ENCODE data around the gene MPRIP. TPM values are rescaled to one million over a fixed set of nuclear protein-coding genes. Genes with fewer than 3 reads are reported as not detected.
"Not testable (repeated sequence)": the region's sequence is repeated elsewhere in the genome, so short reads cannot be mapped to it uniquely, and the experiment has no call there.

MPRIP gene
- total RNA-seq, 1 donor from 2014 or later: 93.3 TPM

DNA sequence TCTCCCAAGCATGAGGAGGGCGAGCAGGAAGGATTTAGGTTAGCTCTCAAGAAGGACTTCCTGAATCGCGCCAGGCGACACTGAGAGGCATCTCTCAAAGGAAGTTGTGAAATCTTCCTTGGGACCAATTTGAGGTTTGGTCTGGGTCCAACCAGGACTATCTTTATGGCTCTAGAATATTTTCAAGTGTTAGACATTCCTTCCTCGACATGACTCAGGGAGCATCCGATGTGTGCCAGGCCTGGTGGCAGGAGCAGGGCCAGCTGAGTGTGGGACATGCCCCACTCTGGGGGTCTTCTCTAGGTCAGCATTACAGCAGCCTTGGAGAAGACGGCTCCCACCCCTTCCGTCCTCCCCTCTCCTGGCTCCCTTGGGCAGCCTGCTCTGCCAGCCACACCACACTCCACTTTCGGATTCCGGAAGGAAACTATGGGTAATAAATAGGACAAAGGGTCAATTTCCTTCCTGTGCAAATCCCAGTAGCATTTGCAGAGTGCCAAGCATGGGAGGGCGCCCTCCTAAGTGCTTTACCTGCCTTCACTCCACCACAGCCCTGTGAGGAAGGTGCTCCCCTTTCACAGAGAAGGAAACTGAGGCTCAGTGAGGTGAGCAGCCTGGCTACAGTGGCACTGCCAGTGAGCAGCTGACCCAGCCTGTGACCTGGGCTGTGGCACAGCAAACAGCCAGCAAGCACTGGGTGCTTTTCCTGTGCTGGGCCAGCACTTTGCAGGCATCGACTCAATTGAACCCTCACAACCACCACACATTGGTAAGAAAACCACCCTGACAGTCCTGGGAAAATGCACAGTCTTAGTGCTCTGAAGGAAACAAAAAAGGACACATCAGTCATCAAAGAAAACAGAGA lies 31.0 kb upstream of the MPRIP start:
- peak; percentile 53 for ATAC-seq

DNA sequence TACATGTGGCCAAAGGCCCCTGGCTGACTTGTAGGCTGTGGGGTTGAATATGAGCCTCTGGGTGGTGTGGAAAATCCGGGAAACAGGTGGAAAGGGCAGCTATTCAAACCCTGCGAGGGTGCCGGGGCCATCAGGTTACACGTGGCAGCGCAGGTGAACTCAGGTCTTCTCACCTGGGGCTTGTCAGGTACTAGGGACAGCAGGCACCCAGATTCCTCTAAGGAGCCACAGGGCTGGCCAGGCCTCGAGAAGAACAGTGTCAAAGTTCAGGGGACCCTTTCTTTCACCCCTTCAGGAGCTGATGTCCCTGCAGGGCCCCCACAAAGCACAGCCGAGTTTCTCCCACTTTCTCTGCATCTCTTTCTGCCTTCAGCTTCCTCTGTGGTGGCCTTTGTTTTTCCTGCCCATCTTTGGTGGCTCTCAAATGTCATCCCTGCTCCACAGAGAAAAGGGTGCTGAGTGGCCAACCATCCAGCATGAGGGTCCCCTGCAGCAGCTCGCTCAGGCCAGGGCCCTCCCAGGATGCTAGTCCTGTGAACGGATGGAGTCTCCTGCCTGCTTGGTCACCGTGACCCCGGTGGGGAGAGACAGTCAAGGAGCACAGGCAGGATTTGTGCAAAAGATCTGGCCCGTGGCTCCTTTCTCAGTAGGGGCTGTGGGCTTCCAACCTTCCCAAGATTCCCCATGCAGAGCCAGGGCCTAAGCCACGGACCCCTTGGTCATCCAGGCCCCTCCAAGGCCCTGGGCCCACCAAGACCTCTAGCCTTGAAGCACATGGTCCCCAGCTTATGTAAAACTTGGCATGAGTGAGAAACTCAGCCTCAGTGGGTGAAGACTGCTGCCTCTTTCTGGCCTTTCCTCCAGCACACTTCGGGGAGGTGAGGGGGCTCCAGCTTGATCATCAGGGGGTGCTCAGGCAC lies 28.2 kb upstream of the MPRIP start:
- ATAC-seq; DNase-seq (ENCODE audit: low spot score): not testable (repeated sequence)

More for the DNA sequence above, 31.0 kb upstream of the MPRIP start:
- not testable (repeated sequence) for DNase-seq (ENCODE audit: low spot score)

DNA sequence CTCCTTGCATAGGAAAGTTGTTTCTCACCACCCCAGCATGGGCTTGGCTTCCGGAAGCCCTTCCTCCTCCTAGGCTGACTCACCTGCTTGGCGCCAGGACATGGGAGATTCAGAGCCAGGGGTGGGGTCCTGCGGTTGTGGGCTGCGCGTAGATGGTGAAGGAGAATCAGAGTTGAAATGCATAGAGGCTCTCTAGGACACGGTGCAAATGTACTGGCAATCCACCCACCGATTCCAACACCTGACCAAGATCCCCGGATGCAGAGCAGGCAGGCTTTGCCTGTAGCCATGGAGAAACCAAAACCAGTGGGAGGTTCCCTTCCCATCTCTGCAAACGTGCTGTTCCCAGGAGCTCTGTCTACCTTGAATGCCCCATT lies 27.5 kb upstream of the MPRIP start:
- not testable (repeated sequence) for DNase-seq (ENCODE audit: low spot score); ATAC-seq

DNA sequence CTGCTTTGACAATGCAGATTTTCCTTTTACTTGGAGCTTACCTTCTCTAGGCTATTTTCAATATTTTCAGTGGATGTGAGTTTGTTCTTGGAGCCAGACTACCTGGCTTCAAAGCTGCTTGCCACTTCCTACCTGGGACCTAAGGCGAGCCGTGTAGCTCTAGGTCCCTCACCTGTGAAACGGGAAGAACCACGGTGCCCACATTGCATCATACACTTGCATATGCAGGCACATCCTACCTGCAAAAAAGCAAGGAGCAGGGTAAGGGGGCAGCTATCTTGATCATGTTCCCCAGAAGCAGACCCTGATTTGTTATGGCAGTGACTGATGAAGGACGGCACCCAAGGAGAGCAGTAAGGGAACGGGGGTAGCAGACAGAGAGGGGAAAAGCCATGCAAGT lies 27.0 kb upstream of the MPRIP start:
- ATAC-seq: no peak
- no peak for DNase-seq (ENCODE audit: low spot score)

DNA sequence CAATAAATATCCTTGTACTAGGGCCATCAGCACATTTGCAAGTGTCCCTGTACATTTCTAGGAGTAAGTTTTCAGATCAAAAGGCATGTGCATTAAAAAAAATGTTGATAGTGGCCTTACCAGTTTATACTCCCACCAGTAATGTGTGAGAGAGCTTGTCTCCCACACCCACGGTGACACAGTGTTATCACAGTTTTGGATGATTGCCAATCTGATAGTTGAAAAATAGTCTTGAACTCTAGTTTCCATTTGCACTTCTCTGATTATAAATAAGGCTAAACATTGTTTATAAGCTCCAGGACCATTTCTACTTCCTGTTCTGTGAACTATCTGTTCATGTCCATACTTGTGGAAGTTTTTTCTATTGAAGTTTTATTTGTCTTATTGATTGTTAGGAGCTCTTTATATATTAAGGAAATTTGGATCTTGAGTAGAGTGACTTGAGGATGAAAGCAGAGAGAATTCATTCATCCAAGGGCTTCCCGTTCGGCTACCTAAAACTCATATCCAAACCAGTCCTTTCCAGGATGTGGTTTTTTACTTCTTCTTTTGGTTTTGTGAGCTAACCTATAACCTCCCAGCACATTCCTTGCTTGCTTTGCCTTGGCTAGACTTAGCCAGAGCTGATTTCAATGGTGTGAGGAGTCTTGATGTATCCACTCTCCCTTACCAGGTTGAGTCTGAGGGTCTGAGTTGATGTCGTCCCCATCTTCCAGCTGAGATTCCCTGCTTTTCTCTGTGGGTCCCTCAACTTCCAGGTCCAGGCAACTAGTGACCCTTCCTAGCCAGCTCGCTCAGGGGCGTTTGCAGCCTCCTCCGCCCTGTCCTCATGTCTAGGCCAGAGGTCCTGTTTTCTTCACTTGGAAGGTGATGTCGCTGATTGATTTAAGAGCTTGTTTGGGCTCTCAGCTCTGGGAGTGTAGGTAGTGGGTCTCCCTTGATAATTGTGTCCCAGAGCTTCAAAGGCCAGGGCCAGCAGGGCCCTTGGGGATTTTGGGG lies 25.8 kb upstream of the MPRIP start:
- DNase-seq (ENCODE audit: low spot score): not testable (repeated sequence)

DNA sequence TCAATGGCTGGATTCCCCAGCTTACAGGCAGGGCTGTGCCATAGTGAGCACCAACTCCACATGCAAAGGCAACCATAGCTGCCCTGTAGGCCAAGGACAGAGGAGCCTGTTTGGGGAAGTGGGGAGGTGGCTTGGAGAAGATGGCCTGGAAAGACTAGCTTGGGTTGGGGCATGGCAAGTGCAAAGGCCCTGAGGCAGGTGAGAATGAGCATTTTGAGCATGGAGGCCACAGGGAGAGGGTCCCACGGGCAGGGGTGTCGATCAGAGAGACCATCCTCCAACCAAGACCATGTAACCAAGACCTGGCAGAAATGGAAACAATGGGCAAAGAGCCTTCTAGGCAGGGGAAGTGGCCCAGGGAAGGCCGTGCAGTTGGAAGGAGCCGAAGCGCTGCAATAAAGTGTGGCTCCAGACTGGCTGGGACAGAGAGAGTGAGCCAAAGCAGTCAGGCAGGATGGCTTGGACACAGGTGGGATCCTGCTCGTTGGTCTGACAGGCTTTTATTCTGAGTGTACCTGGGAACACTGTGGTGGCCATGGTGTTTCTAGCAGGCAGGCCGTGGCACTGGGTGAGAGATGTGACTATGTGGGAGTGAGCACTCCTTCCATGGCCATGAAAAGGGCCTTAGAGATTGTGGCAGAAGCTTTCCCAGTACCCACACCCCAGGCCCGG lies 24.8 kb upstream of the MPRIP start:
- DNase-seq (ENCODE audit: low spot score) (no peak), ATAC-seq (no peak)

More for the DNA sequence above, 25.8 kb upstream of the MPRIP start:
- ATAC-seq: not testable (repeated sequence)

DNA sequence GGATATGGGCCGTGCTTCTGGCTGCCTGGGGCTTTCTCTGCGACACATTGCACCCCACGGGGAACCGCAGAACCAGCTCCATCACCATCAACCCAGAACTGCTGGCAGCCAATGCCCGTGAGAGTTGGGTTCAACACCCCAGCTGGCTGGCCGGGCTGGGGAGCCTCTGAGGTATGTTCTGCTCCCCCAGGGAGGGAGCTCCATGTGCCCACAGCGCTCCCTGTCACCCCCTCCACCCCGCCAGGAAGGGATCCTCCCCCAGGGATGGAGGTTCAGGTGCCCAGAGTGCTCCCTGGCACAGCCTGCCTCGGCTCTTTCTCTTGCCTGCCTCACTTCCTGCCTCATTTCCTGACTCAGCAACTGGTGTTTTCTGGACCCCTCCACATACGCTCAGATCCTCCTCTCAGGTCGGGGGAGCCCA lies 24.2 kb upstream of the MPRIP start:
- DNase-seq (ENCODE audit: low spot score) (no peak), ATAC-seq (no peak)

DNA sequence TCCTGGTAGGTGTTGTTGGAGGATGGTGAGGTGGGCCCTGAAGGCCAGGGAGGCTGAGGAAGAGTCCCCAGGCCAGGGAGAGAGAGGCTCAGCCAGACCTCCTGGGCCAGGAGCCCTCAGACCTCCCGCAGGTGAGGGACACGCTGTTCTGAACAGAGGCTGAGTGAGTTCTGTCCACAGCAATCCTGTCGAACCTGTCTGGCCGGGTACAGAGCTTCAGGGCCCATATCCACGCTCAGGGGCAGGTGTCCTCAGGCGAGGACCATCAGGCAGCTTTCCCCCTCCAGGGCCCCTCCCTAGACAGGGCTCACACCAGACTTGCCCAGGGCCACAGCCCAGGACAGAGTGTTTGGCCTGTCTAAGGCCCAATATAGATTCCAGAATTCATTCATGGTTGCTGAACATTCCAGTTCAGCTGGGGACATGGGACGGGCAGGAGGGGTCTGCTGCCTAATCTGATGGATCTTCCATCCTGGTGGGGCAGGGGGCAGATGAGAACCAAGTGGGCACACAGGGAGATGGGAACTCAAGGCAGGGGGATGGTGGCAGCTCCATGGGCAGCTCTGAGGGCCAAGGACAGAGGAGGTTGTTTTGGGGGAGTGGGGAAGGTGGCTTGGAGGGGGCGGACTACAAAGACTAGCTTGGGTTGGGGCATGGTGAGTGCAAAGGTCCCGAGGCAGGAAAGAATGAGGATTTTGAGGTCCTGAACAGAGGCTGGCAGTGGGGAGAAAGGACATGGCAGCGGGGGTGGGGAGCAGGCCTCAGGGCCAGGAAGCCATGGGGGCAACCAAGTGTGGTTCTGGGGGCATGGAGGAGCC lies 23.4 kb upstream of the MPRIP start:
- ATAC-seq (peak; percentile 39), DNase-seq (ENCODE audit: low spot score) (no peak)

DNA sequence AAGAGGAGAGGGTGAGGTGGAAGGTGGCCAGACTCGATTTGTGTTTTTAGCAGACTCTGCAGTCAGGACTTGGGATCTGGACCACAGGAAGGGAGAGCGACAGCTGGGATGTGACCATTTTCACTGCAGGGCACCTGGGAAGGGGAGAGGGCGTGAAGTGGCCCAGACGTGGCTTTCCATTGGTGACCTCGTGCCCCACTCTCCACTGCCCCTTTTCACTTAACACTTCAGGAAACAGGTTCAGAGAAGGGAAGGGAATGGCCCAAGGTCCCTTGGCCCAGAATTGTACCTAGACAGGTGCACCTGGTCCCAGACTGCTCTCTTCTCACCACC lies 22.9 kb upstream of the MPRIP start:
- ATAC-seq (no peak), DNase-seq (ENCODE audit: low spot score) (no peak)

DNA sequence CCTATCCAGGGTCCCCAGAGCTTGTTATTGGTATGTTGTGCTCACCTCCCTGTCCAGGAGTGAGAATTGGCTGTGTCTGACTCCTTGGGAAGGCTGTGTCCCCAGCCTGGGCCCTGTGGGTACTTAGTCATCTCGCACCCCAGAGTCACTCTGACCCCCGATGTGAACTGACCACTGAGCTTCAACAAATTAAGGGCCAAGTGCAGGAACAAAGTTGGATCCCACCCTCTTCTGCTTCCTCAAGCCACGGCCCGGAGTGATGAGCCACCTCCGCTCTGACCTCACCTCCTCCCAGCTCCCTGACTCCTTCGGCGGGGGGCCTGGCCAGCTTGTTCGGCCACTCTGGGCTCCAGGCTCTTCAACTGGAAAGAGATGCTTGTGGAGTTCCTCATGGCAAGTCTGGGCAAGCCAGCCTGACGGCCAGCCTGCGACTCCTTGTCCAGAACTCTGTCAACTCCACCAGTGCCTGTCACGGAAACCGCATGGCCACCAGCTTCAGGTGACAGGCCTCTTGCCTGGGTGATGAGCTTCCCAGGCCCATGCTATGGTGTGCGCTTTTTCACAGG lies 22.3 kb upstream of the MPRIP start:
- ATAC-seq: no peak
- no peak for DNase-seq (ENCODE audit: low spot score)

DNA sequence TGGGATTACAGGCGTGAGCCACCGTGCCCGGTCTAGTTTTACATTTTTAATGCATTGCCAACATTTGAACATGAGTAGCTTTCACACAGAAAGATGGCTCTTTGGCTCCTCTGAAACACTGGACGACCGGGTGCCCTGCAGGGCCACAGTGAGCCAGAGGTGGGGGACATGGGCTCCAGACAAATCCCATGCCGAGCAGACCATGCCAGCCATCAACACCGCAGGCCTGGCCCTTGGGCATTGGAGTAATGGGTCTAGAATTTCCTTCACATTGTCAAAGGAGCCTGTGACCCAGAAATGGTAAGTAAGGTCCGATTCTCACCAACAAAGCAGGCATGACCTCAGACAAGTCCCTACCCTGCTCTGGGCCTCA lies 21.4 kb upstream of the MPRIP start:
- DNase-seq (ENCODE audit: low spot score): no peak
- no peak for ATAC-seq

DNA sequence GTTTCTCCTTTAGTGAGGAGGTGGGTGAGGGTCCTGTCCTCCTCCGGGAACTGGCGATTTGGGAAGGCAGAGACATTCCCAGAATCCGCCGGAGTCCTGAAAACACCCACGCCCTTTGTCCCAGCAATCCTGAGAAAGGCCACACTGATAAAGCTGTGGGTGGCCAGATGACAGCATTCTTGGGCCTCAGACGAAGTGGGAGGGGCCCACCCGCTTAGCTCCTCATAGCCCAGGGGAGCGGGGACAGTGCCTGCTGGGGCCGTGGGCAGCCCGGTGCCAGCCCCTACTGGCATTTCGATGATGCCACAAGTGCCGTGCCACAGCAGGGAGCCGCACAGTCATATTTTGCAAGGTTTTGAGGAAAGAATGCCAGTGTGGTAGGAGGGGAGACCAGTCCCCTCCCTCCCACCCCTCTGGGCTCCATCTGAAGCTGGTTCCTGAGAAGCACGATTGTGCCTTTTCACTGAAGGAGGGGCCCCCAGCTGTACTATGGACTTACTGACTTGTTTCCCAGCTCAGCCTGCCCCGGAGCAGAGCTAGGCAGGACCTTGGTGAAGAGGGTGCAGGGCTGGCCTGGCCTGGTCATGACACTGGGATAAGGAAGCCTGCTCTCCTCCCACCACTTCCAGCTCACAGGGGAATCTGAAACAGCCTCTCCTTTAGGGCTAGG lies 20.9 kb upstream of the MPRIP start:
- peak; percentile 48 for ATAC-seq
- DNase-seq (ENCODE audit: low spot score): no peak

DNA sequence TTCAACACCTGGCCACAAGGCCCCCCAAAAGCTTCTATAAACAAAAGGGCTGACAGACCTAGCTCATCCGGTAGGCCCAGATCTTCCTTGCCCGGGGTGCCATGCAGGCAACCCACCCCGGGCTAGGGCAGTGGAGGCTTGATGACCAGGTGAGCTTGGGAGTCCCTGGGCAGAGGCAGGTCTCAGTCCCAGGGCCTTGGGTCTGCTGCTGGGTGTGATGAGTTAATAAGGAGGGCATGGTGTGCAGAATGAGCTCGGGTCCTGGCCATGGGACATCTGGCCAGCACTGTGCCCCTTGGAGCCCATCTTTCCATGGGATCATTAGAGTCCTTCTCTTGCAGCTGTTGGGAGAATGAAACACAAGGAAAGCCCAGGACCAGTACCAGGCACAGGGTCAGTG lies 20.2 kb upstream of the MPRIP start:
- no peak for DNase-seq (ENCODE audit: low spot score)
- no peak for ATAC-seq

DNA sequence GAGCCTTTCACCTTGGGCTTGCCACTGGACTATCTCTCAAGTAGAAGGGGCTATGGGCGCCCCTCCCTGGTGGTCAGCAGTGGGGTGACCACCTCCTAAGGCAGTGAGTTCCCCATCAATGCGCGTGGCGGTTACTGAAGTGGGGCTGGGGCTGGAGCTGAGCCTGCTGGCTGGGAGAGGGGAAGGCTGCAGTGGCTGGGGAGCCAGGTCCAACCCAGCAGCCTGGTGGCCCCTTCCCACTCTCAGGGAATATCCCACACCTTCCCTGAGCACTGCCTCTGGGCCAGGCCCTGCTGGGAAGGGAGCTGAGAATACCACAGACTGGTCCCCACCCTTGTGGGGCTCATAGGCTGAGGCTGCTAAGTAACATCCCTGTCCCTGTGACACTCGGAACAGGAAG lies 19.8 kb upstream of the MPRIP start:
- ATAC-seq (no peak), DNase-seq (ENCODE audit: low spot score) (no peak)

DNA sequence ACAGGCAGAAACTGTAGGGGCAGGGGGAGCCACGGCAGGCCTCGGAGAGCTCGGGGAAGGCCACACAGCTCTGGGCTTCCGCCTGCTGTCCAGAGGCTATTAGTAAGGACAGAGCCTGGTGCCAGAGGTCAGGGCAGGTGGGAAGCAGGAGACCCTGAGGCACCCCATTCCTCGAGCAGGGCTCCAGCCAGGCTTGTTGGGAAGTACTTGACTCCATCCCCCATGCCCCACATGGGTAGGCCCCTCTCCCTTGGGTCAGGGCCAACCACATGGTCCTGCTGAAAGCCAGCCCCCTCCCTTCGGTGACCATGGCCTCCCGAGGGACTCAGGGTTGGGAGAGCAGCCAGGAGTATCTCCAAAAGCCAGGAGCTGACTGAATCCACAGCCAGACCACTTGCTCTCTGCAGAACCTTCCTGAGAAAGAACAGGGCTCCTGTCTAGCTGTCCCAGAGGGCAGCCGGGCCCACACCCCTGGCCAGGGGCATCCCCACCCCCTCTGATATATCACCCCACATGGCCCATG lies 17.4 kb upstream of the MPRIP start:
- DNase-seq (ENCODE audit: low spot score) (no peak), ATAC-seq (no peak)

DNA sequence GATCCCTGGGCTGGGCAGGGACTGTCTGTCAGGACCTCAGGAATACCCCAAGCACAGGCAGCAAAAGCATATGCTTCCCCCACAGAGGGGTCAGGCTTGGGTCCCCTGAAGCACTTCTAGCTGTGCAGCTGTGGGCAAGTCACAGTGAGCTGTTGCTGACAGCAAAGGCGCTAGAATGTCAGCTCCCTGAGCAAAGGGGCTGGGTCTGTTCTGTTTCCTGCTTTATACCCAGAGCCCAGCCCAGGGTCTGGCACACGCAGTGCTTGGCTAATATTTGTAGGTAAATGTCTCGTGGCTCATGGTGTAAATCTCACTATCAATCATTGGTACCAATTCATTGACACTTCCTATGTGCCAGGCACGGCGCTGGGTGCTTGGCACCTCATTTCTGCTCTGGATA lies 16.6 kb upstream of the MPRIP start:
- DNase-seq (ENCODE audit: low spot score) (no peak), ATAC-seq (no peak)

DNA sequence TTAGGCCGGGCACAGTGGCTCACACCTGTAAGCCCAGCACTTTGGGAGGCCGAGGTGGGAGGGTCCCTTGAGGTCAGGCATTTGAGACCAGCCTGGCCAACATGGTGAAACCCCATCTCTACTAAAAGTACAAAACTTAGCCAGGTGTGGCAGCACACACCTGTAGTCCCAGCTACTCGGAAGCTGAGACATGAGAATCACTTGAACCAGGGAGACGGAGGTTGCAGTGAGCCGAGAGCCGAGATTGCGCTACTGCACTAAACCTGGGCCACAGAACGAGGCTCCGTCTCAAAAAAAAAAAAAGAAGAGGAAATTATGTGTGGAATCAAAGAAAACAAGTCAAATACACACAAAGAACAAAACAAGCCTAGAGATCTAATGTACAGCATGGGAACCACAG lies 16.1 kb upstream of the MPRIP start:
- no peak for DNase-seq (ENCODE audit: low spot score)
- no peak for ATAC-seq

DNA sequence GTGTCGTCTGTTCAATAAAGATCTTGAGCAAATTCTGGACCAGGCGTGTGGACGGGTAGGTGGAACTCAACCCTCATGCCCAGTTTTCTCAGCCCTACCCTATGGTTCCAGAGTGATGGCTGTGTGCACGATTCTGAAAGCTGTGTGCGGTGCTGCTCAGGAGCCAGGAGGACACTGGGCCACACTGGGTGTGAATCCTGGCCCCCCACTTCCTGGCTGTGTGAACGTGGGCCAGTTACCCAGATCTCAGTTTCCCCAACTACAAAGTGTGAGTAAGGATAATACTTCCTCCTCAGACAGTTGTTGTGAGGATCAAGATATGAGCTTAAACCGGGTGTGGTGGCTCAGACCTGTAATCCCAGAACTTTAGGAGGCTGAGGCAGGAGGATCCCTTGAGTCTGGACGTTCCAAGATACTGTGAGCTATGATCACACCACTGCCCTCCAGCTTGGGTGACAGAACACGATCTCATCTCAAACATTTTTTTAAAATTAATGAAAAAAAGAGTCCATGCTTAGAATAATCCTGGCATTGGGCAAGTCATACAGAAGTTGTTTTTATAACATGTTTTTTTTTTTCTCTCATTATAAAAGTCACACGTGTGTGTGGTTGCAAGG lies 14.7 kb upstream of the MPRIP start:
- no peak for DNase-seq (ENCODE audit: low spot score)
- ATAC-seq: no peak
